Gastrocnemius medialis (tissue), 4 donors: ENCODE data around the gene TMEM218. TPM values are rescaled to one million over a fixed set of nuclear protein-coding genes. Genes with fewer than 3 reads are reported as not detected.

Experiments
- ATAC-seq, 2 donors: fragments of 150-250 bp; one replicate each; pipeline ENCODE4 v1.9.1; 2016
- DNase-seq, 2 donors: peaks; one replicate each; pipeline ENCODE4 v3.0.0-alpha.2; 2019
- H3K27ac ChIP-seq, 4 donors: fragments of 200-600 bp; sonication (generic); 1 replicate in 1 of 4; 2 replicates in 3 of 4; pipeline ENCODE4 v1.5.1; 2016 to 2018; ENCODE audit warnings: mild to moderate bottlenecking in 2 of 4, moderate library complexity in 1 of 4
- H3K27me3 ChIP-seq, 3 donors: fragments of 200-600 bp; sonication (generic) in 2 of 3; 1 replicate in 1 of 3; 2 replicates in 2 of 3; pipeline versions ENCODE4 v1.5.1 to v1.6.0; 2016 to 2019; ENCODE audit warnings: mild to moderate bottlenecking in 1 of 3, moderate library complexity in 1 of 3
- H3K36me3 ChIP-seq, 2 donors: fragments of 200-600 bp; sonication (generic) in 1 of 2; one replicate each; pipeline ENCODE4 v1.5.1; 2017 to 2018
- H3K4me1 ChIP-seq, 2 donors: fragments of 200-600 bp; sonication (generic) in 1 of 2; one replicate each; pipeline ENCODE4 v1.5.1; 2016 to 2017; ENCODE audit warnings: mild to moderate bottlenecking in 2 of 2
- H3K4me3 ChIP-seq, 4 donors: fragments of 200-600 bp; sonication (generic) in 3 of 4; 1 replicate in 1 of 4; 2 replicates in 3 of 4; pipeline ENCODE4 v1.5.1; 2016 to 2019; ENCODE audit warnings: mild to moderate bottlenecking in 2 of 4
- H3K9me3 ChIP-seq, 3 donors: fragments of 200-600 bp; sonication (generic) in 2 of 3; 1 replicate in 1 of 3; 2 replicates in 2 of 3; pipeline ENCODE4 v1.5.1; 2016 to 2019
- CTCF ChIP-seq, 5 experiments: fragments of 450-650 bp in 3 of 5; fragments of 200-600 bp in 2 of 5; sonication (generic) in 2 of 5; IDR thresholded peaks in 4 of 5; conservative IDR thresholded peaks in 1 of 5; 1 replicate in 4 of 5; 2 replicates in 1 of 5; pipeline ENCODE4 v1.5.1; 2016 to 2019; ENCODE audit warnings: antibody characterized with exemption in 5 of 5, mild to moderate bottlenecking in 3 of 5, moderate library complexity in 3 of 5
- POLR2A ChIP-seq, 2 donors: fragments of 450-650 bp; IDR thresholded peaks; one replicate each; pipeline ENCODE4 v1.6.1; 2017; ENCODE audit warnings: antibody characterized with exemption in 2 of 2, mild to moderate bottlenecking in 2 of 2, moderate library complexity in 2 of 2
- in situ Hi-C, 4 donors: fragments of 200-750 bp; cut with MboI; loops; one replicate each; pipeline versions ENCODE4 v1.15.0 to v1.8.0; 2017; ENCODE audit warnings: low sequenced_read_pairs in 4 of 4
- intact Hi-C: fragments of 100-400 bp; cut with DNase I; formaldehyde crosslinking; loops from one replicate; pipeline ENCODE4 v1.15.1; 2023; ENCODE audit warnings: low total_unique reads
- total RNA-seq, 4 donors: library from RNA; depleted of rRNA; stranded (reverse); fragments of >200 nt; gene quantifications; one replicate each; pipeline versions ENCODE4 v1.1.0 to v1.2.3, GENCODE V29; 2016

The TMEM218 gene
- total RNA-seq, 4 donors from 2014 or later, result 6.3 to 11.2 (median 9.4) TPM

GRCh38 chr11:125069796-125070195, 41.6 kb downstream of the TMEM218 start:
- H3K27ac ChIP-seq, result peak overlapping the region in 1 of 4 donors; percentile 9
- peaks cover 0 to 5% (median 4%) of the 10 kb centered on the region in 3 donors for H3K27me3 ChIP-seq
- H3K4me1 ChIP-seq, result peaks cover 4 to 7% of the 10 kb centered on the region in 2 donors
- no peaks in the 10 kb centered on the region for H3K9me3 ChIP-seq
- no peaks in the 10 kb centered on the region for H3K36me3 ChIP-seq
- intact Hi-C loops (no loop called here), in situ Hi-C loops (no loop called here)
- no peak for ATAC-seq
- no peak overlapping the region for H3K4me3 ChIP-seq
- no peak for TF ChIP-seq POLR2A (IDR thresholded peaks at IDR 0.05)
- no peak for TF ChIP-seq CTCF (IDR thresholded peaks at IDR 0.05 in 4 of 5, conservative IDR thresholded peaks at IDR 0.05 in 1 of 5)
- DNase-seq, result peak in 1 of 2 donors; percentile 9

- Histone ChIP-seq H3K4me3 (no peak overlapping the region), H3K4me1 (peaks cover 4 to 7% of the 10 kb centered on the region in 2 donors), H3K27me3 (peaks cover 0 to 5% (median 4%) of the 10 kb centered on the region in 3 donors), H3K27ac (no peak overlapping the region), H3K36me3 (no peaks in the 10 kb centered on the region), H3K9me3 (no peaks in the 10 kb centered on the region)
- DNase-seq (no peak), ATAC-seq (no peak)
- in situ Hi-C loops (no loop called here), intact Hi-C loops (no loop called here)
- TF ChIP-seq CTCF (IDR thresholded peaks at IDR 0.05 in 4 of 5, conservative IDR thresholded peaks at IDR 0.05 in 1 of 5) (no peak), POLR2A (IDR thresholded peaks at IDR 0.05) (no peak)
Observed at GRCh38 chr11:125069008-125069407, 42.4 kb downstream of the TMEM218 start.

DNA sequence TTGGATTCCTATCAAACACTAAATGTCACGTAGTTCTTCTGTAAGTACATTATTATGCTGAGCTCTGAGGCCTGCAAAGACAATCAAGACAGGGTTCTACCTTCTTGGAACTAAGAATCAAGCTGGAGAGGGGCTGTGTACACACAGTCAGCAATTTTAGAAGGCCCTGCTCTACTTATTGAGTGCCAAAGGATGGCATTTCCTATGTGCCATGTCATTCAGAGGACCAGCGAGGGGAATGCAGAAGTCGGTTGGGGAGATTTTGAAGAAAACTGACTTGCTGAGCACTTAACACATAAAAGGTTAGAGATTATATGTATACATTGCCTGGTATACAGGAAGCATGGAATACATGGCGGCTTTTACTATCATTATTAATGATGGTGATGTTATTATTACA, 43.1 kb downstream of the TMEM218 start:
- intact Hi-C loops, result no loop called here

DNA sequence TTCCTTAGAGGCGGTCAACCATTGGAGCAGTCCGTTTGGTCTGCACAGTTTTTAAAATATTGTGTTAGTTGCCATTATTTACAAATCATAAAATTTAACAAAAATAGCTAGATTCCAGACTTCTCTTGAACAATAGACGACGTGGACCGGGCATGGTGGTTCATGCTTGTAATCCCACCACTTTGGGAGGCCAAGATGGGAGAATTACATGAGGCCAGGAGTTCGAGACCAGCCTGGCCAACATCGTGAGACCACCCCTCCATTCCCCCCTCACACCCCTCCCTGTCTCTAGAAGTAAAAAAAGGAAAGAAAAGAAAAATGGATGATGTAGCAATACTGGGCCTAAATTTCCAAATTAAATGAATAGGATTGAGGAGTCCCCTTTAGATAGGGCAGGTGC, 47.4 kb downstream of the TMEM218 start:
- in situ Hi-C loops (no loop called here), intact Hi-C loops (no loop called here)

More for the DNA sequence above, 43.1 kb downstream of the TMEM218 start:
- no peak overlapping the region for H3K27ac ChIP-seq
- TF ChIP-seq CTCF (IDR thresholded peaks at IDR 0.05 in 4 of 5, conservative IDR thresholded peaks at IDR 0.05 in 1 of 5) (no peak), POLR2A (IDR thresholded peaks at IDR 0.05) (no peak)
- DNase-seq, result no peak
- H3K4me3 ChIP-seq, result no peak overlapping the region
- peaks cover 4 to 13% of the 10 kb centered on the region in 2 donors for H3K4me1 ChIP-seq
- no peaks in the 10 kb centered on the region for H3K9me3 ChIP-seq
- peaks cover 0 to 5% (median 4%) of the 10 kb centered on the region in 3 donors for H3K27me3 ChIP-seq
- in situ Hi-C loops, result no loop called here
- no peak for ATAC-seq
- no peaks in the 10 kb centered on the region for H3K36me3 ChIP-seq

More for the DNA sequence above, 47.4 kb downstream of the TMEM218 start:
- Histone ChIP-seq H3K4me1 (peaks cover 0 to 8% of the 10 kb centered on the region in 2 donors), H3K4me3 (peak overlapping the region; percentile 59 to 69 (median 64)), H3K9me3 (no peaks in the 10 kb centered on the region), H3K27me3 (peaks cover 0 to 5% (median 4%) of the 10 kb centered on the region in 3 donors), H3K36me3 (no peaks in the 10 kb centered on the region), H3K27ac (no peak overlapping the region)
- ATAC-seq (no peak), DNase-seq (no peak)
- TF ChIP-seq POLR2A (IDR thresholded peaks at IDR 0.05) (no peak), CTCF (IDR thresholded peaks at IDR 0.05 in 4 of 5, conservative IDR thresholded peaks at IDR 0.05 in 1 of 5) (no peak)
